GM18499 (cell line): ENCODE data around the gene SLAMF1.

Experiments used
- ATAC-seq: cut with Tn5 transposase; IDR thresholded peaks from one replicate; pipeline ENCODE4 v1.9.1; 2021; ENCODE audit warnings: moderate number of reproducible peaks; ENCODE audit not compliant: insufficient read depth, unreplicated experiment

The SLAMF1 gene

DNA sequence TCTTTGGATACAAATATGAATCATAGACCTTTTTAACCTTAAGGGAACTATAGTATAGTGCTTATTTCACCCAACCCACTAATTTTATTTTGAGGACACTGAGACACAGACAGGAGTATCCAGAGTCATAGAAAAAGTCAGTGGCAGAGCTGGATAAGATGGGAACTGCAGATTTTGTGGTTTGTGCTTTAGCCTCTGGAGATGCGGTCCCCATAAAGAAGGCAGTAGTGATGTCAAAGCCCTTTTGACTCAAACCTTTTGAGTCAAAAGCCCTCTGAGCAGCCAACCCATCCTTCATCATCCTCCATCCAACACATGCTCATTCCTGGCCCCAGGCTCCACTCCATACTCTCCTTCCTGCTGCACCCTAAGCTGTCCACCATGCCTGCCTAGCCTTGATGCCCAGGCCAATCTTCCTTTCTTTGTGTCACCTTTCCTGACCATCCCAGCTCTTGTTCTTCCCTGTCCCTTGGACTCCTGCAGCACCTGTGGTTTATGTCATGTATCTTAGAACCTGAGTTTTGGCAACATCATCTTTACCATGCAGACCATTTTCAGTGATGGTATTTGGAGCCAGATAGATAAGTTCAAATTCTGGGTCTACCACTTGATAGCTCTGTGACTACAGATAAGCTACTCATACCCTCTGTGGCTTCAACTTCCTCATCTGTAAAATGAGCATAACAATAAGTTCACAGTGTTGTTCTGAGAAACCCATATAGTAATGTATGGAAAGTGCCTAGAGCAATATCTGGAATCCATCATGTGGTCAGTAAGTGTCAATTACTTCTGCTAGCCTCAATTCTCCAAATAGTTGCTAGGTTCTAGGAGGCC is 20.1 kb downstream of the SLAMF1 start:
- no peak for ATAC-seq

DNA sequence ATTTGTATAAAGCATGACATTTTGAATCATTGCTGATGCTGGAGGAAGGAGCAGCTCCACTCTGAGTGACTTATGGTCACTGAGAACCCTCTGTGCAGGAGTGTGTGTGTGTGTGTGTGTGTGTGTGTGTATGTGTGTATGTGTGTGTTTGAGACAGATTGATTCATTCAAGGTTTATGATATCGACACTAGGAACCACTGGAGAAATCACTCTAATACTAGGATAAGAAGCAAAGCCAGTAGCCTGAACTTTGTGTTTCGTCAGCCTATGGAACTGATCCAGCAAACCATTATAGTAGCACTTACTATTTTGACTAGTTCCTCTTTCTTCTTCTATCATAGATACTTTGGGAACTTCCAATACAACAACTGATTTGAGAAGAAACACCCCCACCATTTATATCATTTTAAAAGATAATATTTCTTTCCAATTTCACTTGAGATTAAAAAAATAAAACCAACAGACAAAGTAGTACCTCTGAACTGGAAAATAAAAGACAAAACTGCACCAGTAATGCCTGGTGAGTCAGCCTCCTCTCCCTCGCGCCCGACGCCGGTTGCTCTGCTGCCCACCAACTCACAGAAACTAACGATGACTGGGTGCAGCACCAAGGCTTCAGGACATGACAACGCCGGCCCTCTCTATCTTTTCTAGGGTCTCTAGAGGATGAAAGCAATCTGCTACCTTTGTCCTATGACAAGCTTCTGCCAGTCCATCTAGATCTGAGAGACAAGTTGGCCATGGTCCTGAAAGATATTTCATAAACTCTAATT is 20.9 kb downstream of the SLAMF1 start:
- no peak for ATAC-seq

DNA sequence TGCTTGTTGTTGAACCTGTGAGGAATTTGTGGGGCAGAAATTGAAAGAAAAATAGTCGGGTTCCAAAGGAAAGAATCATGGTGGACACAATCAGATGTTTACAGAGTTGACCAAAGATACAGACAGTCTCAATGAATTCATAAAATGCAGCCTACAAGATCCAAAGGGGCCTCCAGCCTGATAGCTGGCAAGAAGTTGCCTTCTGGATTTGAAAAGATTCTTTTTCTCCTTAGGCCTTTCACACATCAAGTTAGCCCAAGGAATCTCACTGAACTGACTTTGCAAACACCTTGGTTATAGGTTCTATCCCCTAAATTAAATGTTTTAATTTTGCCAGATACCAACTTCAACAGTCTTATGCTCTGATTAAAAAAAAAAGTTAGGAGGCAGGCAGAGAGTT is 21.5 kb downstream of the SLAMF1 start:
- ATAC-seq = no peak

GRCh38 chr1:160624464-160624863 is 22.4 kb downstream of the SLAMF1 start:
- ATAC-seq = no peak

DNA sequence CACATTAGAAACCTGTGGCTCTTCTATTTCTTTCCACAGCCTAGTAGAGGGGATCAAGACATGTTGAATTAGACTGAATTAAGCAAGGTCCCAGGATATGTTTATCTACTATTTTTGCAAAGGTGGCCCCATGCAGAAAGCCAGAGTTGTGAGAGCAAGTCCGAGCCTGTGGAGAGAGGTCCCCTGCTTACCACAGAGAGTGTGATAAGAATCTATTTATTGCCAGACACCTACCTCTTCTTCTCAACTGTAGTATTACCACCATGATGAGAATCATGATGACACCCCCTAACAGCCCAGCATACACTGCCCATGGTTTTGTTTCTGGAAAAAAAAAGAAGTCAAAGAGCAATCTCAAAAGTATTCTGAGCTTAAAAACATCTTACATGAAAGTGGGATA is 23.0 kb downstream of the SLAMF1 start:
- no peak for ATAC-seq

- ATAC-seq = no peak
Observed at GRCh38 chr1:160623227-160623633, 23.6 kb downstream of the SLAMF1 start.

- ATAC-seq = no peak
Observed at GRCh38 chr1:160622501-160623226, 24.2 kb downstream of the SLAMF1 start.

- ATAC-seq = no peak
Observed at GRCh38 chr1:160621633-160622413, 25.0 kb downstream of the SLAMF1 start.

- ATAC-seq = no peak
Observed at GRCh38 chr1:160620942-160621632, 25.8 kb downstream of the SLAMF1 start.

DNA sequence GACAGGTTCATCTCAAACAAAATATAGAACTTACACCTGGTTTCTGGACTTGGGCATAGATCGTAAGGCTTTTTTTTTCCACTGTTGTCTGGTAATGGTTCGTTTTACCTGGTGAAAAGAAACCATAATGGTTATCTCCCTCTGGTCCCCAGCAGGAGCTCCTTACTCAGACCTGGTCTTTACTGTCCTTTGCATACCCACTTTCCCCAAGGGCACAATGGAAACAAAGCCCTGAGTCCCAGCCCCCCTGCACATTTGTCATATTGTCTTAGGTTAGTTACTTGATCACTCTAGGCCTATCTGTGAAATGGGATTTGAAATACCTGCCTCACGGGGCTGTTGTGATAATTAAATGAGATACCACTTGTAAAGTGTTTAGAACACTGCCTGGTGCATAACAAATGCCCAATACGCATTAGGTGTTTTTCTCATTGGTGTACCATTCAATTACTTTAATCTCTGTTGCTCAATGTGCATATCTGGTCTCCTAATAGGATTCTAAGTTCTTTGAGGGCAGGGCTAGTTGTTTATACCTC is 27.0 kb downstream of the SLAMF1 start:
- no peak for ATAC-seq

- no peak for ATAC-seq
Observed at GRCh38 chr1:160618763-160619274, 28.0 kb downstream of the SLAMF1 start.

- ATAC-seq = no peak
Observed at GRCh38 chr1:160618327-160618726, 28.5 kb downstream of the SLAMF1 start.

GRCh38 chr1:160615660-160616059 is 31.2 kb downstream of the SLAMF1 start:
- no peak for ATAC-seq

- no peak for ATAC-seq
Observed at GRCh38 chr1:160614410-160614809, 32.4 kb downstream of the SLAMF1 start.

DNA sequence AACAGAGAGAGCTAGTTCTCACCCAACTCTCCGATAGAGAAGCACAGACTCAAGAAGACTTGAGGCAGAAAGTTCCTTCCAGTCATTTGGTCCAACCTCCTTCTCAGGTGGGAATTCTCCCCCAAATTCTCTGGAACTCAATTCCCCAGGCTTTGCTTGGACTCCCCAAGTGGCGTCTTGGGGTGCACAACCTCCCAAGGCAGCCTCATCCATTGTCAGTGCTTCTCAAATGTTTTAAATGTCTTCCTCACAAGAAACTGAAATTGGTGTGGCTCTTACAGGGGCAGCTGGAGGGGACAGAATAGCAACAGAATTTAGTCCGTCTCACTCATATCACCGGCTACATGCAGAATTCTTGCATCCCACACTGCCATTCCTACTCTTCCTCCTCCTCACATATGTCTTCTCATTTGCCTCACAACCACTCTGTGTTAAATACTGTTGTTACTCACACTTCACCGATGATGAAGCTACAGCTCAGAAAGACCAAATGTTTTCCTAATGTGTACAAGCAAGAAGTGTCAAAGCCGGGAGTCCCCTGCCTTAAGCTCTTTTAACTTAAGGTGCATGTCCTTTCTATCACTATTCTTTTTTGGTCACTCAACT is 34.1 kb downstream of the SLAMF1 start:
- no peak for ATAC-seq

GRCh38 chr1:160610569-160611242 is 36.1 kb downstream of the SLAMF1 start:
- no peak for ATAC-seq

GRCh38 chr1:160608941-160609340 is 37.9 kb downstream of the SLAMF1 start:
- ATAC-seq = no peak

DNA sequence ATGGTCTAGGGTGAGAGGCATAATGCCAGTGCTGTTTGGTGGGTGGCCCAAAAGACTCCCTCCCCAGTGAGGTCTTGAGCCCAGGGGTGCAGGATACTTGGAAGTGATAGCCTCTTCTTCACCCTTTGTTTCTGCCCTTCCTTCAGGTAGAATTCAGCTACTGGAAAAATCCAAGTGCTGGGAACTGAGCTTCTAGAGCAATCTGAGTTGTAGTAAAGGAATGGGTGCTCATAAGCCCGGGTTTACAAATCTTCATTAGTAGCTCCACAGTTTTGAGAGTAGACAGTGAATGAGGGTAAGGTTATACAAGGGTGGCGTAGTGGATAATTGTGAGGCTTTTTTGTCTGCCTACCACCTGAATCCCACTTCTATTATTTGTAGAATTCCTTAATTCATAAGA is 38.3 kb downstream of the SLAMF1 start:
- no peak for ATAC-seq
